Nucleus accumbens (tissue), 56 donors: ENCODE measurements around the gene PTPRA.
"Not testable (repeated sequence)": the region's sequence is repeated elsewhere in the genome, so short reads cannot be mapped to it uniquely, and the experiment has no call there.

ENCODE experiments used
- DNase-seq, 56 donors: peaks; one replicate each; lab custom pipeline; 2025; lab: John Stamatoyannopoulos, UW

The PTPRA gene

GRCh38 chr20:3031524-3032147 lies 158.4 kb downstream of the PTPRA start:
- no peak for DNase-seq

- peak in 3 of 56 donors; percentile 5 to 36 (median 23) for DNase-seq
Observed at GRCh38 chr20:3032624-3033023, 159.3 kb downstream of the PTPRA start.

GRCh38 chr20:3037654-3038053 lies 164.4 kb downstream of the PTPRA start:
- DNase-seq, result no peak

GRCh38 chr20:3038454-3038853 lies 165.2 kb downstream of the PTPRA start:
- DNase-seq, result no peak

GRCh38 chr20:3039426-3039825 lies 166.1 kb downstream of the PTPRA start:
- DNase-seq, result no peak

GRCh38 chr20:3040086-3040485 lies 166.8 kb downstream of the PTPRA start:
- no peak for DNase-seq

- no peak for DNase-seq
Observed at GRCh38 chr20:3041854-3042409, 168.7 kb downstream of the PTPRA start.

- peak in 3 of 56 donors; percentile 16 to 33 (median 29) for DNase-seq
Observed at GRCh38 chr20:3042625-3043024, 169.3 kb downstream of the PTPRA start.

- DNase-seq, result no peak
Observed at GRCh38 chr20:3043322-3043721, 170.0 kb downstream of the PTPRA start, which contains the start of gene GNRH2. GNRH2 (plus strand) TSS chr20:3043622; CDS start chr20:3044415, 793 bp downstream.

GRCh38 chr20:3044336-3044965 lies 171.2 kb downstream of the PTPRA start:
- no peak for DNase-seq

- DNase-seq, result peak in 35 of 56 donors; percentile 48 to 95 (median 78)
Observed at GRCh38 chr20:3045042-3045815, 171.9 kb downstream of the PTPRA start.

- DNase-seq, result peak in 55 of 56 donors; percentile 54 to 95 (median 82)
Observed at GRCh38 chr20:3045816-3046676, 172.8 kb downstream of the PTPRA start, which contains the start of gene MRPS26. MRPS26 (plus strand) TSS chr20:3046052; CDS start chr20:3046069, 17 bp downstream.

GRCh38 chr20:3046677-3047462 lies 173.6 kb downstream of the PTPRA start:
- peak in 24 of 56 donors; percentile 20 to 69 (median 46) for DNase-seq

GRCh38 chr20:3047486-3048419 lies 174.5 kb downstream of the PTPRA start:
- no peak for DNase-seq

GRCh38 chr20:3051385-3052019 lies 178.2 kb downstream of the PTPRA start:
- no peak for DNase-seq

- DNase-seq, result no peak
Observed at GRCh38 chr20:3059489-3059888, 186.2 kb downstream of the PTPRA start.

GRCh38 chr20:3064119-3064518 lies 190.8 kb downstream of the PTPRA start:
- not testable (repeated sequence) for DNase-seq
